ENCODE data around the gene FZD10.

FZD10 gene

DNA sequence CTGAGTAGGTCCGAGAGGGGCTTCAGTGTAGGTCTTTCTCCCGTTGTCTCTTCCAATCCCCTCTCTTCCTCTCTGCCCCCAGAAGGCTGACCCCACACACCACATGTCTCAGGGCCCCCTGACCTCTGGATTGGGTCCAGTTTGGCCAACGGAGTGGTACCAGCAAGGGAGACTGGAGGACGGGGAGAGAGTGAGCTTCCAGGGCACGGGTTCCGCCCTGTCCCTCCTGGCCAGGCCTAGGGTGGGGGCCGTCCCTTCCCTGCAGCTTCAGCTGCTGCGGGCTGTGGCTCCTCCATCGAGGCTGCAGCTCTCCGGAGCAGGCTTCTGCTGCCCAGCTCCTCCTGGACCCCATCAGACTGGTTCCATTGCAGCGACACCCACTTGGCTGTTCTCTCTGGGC, 17.4 kb downstream of the FZD10 start:
- Histone ChIP-seq H3K27ac (replicated peaks) (no peak overlapping the region), H3K4me3 (replicated peaks; ENCODE audit: insufficient read depth, low read length) (no peak overlapping the region), H3K27me3 (ENCODE audit: insufficient read depth, poor library complexity, severe bottlenecking) (no peaks in the 10 kb centered on the region)
- no peak for DNase-seq (ENCODE audit: low read depth in 1 of 2, low spot score in 1 of 2)
- no peak for TF ChIP-seq SPI1 (IDR thresholded peaks at IDR 0.05; ENCODE audit: borderline replicate concordance, low read depth)
- no peak for TF ChIP-seq POLR2AphosphoS5 (IDR thresholded peaks at IDR 0.05; ENCODE audit: low read depth)
- TF ChIP-seq, protein P1, sequence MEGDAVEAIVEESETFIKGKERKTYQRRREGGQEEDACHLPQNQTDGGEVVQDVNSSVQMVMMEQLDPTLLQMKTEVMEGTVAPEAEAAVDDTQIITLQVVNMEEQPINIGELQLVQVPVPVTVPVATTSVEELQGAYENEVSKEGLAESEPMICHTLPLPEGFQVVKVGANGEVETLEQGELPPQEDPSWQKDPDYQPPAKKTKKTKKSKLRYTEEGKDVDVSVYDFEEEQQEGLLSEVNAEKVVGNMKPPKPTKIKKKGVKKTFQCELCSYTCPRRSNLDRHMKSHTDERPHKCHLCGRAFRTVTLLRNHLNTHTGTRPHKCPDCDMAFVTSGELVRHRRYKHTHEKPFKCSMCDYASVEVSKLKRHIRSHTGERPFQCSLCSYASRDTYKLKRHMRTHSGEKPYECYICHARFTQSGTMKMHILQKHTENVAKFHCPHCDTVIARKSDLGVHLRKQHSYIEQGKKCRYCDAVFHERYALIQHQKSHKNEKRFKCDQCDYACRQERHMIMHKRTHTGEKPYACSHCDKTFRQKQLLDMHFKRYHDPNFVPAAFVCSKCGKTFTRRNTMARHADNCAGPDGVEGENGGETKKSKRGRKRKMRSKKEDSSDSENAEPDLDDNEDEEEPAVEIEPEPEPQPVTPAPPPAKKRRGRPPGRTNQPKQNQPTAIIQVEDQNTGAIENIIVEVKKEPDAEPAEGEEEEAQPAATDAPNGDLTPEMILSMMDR (IDR thresholded peaks at IDR 0.05; ENCODE audit: insufficient read depth, low read length) = no peak
- TF ChIP-seq, protein P2, sequence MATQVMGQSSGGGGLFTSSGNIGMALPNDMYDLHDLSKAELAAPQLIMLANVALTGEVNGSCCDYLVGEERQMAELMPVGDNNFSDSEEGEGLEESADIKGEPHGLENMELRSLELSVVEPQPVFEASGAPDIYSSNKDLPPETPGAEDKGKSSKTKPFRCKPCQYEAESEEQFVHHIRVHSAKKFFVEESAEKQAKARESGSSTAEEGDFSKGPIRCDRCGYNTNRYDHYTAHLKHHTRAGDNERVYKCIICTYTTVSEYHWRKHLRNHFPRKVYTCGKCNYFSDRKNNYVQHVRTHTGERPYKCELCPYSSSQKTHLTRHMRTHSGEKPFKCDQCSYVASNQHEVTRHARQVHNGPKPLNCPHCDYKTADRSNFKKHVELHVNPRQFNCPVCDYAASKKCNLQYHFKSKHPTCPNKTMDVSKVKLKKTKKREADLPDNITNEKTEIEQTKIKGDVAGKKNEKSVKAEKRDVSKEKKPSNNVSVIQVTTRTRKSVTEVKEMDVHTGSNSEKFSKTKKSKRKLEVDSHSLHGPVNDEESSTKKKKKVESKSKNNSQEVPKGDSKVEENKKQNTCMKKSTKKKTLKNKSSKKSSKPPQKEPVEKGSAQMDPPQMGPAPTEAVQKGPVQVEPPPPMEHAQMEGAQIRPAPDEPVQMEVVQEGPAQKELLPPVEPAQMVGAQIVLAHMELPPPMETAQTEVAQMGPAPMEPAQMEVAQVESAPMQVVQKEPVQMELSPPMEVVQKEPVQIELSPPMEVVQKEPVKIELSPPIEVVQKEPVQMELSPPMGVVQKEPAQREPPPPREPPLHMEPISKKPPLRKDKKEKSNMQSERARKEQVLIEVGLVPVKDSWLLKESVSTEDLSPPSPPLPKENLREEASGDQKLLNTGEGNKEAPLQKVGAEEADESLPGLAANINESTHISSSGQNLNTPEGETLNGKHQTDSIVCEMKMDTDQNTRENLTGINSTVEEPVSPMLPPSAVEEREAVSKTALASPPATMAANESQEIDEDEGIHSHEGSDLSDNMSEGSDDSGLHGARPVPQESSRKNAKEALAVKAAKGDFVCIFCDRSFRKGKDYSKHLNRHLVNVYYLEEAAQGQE (IDR thresholded peaks at IDR 0.05; ENCODE audit: insufficient replicate concordance, low read depth) = no peak
- TF ChIP-seq GABPA (IDR thresholded peaks at IDR 0.05; ENCODE audit: low read depth) = no peak

DNA sequence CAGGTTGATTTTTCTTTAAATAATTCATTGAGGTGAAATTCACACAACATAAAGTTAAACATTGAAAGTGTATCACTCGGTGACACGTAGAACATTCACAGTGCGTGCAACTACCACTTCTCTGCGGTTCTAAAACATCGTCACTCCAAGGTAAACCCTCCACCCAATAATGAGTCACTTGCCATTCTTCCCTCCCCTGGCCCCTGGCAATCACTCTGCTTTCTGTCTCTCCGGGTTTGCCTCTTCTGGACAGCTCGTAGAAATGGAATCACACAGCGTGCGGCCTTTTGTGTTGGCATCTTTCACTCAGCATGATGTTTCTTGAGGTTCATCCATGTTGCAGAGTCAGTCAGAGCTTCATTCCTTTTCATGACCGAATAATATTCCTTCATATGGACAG, 18.9 kb downstream of the FZD10 start:
- TF ChIP-seq, protein P2 (IDR thresholded peaks at IDR 0.05; ENCODE audit: insufficient replicate concordance, low read depth) = no peak
- TF ChIP-seq SPI1 (IDR thresholded peaks at IDR 0.05; ENCODE audit: borderline replicate concordance, low read depth) (no peak), GABPA (IDR thresholded peaks at IDR 0.05; ENCODE audit: low read depth) (no peak), POLR2AphosphoS5 (IDR thresholded peaks at IDR 0.05; ENCODE audit: low read depth) (no peak)
- TF ChIP-seq, protein P1 (IDR thresholded peaks at IDR 0.05; ENCODE audit: insufficient read depth, low read length) = no peak
- DNase-seq (ENCODE audit: low read depth in 1 of 2, low spot score in 1 of 2) = no peak
- Histone ChIP-seq H3K27me3 (ENCODE audit: insufficient read depth, poor library complexity, severe bottlenecking) (no peaks in the 10 kb centered on the region), H3K27ac (replicated peaks) (no peak overlapping the region), H3K4me3 (replicated peaks; ENCODE audit: insufficient read depth, low read length) (no peak overlapping the region)

DNA sequence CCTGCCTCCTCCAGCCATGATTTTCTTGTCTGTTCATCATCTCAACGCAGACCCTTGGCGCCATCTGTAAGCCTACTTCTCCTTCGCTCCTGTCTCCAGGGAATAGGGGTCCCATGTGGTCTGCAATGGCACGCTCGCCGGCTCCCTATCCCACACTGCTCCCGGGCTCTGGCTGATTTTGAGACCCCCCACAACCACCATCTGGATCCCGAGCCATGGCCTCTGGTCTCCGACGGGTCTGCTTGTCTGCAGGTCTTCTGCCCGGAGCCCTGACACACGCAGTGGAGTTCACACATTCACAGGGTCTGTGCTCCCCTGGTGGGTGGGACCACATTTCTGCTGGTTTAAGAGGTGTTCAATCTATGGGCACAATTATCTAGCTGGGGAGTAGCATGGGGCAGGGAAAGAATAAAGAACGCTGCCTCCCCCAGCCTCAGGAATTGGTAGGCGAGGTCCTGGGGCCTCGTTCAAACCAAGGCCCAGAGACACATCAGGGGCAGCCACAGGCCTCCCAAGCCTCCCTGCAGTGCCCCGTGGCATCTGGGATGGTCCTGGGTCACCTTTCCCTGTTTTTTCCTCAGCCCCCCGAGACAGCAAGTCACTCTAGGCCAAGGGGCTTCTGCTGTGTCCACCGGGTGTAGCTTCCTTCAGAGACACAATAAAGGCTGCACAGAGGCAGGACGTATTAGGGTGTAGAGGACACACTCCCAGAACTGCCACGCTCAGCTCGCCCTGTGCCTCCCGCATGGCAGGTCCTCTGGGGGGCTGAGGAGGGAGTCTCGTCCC, 21.5 kb downstream of the FZD10 start:
- DNase-seq (ENCODE audit: low read depth in 1 of 2, low spot score in 1 of 2) = no peak
- no peak for TF ChIP-seq POLR2AphosphoS5 (IDR thresholded peaks at IDR 0.05; ENCODE audit: low read depth)
- no peak for TF ChIP-seq GABPA (IDR thresholded peaks at IDR 0.05; ENCODE audit: low read depth)
- TF ChIP-seq, protein P2 (IDR thresholded peaks at IDR 0.05; ENCODE audit: insufficient replicate concordance, low read depth) = no peak
- no peak for TF ChIP-seq SPI1 (IDR thresholded peaks at IDR 0.05; ENCODE audit: borderline replicate concordance, low read depth)
- TF ChIP-seq, protein P1 (IDR thresholded peaks at IDR 0.05; ENCODE audit: insufficient read depth, low read length) = no peak
- H3K4me3 ChIP-seq (replicated peaks; ENCODE audit: insufficient read depth, low read length) = no peak overlapping the region
- H3K27ac ChIP-seq (replicated peaks) = no peak overlapping the region
- peaks cover 2% of the 10 kb centered on the region for H3K27me3 ChIP-seq (ENCODE audit: insufficient read depth, poor library complexity, severe bottlenecking)

All from HL-60 (cell line).